ENCODE results near the gene ADORA2B. TPM values are rescaled to one million over a fixed set of nuclear protein-coding genes. Genes with fewer than 3 reads are reported as not detected.
"Not testable (repeated sequence)": the region's sequence is repeated elsewhere in the genome, so short reads cannot be mapped to it uniquely, and the experiment has no call there.

Gene ADORA2B
- total RNA-seq, 1 donor from 2014 or later: 1.9 TPM

- TF ChIP-seq EZH2 (IDR thresholded peaks at IDR 0.05): no peak
- TF ChIP-seq EZH2phosphoT487 (IDR thresholded peaks at IDR 0.05): no peak
- Histone ChIP-seq H3K4me1 (no peaks in the 10 kb centered on the region), H3K27me3 (no peaks in the 10 kb centered on the region), H2AFZ (replicated peaks) (no peak overlapping the region), H3K4me2 (no peak overlapping the region), H3K9me3 (ENCODE audit: low read depth) (no peaks in the 10 kb centered on the region), H3K9ac (no peak overlapping the region), H3K4me3 (no peak overlapping the region), H3K27ac (no peak overlapping the region), H3K36me3 (no peaks in the 10 kb centered on the region), H3F3A (ENCODE audit: low read depth) (peaks cover 5% of the 10 kb centered on the region), H3K79me2 (ENCODE audit: low read depth) (no peaks in the 10 kb centered on the region), H4K20me1 (ENCODE audit: low read depth) (no peaks in the 10 kb centered on the region)
- no peaks in the 10 kb centered on the region for H3K27me3 Mint-ChIP-seq (ENCODE audit: insufficient read depth, low read depth)
- peaks cover 3% of the 10 kb centered on the region for H3K9me3 Mint-ChIP-seq
- no peak overlapping the region for H3K4me3 Mint-ChIP-seq
- DNase-seq (ENCODE audit: low spot score): no peak
- H3K4me1 Mint-ChIP-seq: peaks cover 2% of the 10 kb centered on the region
- peaks cover 44% of the 10 kb centered on the region for H3K36me3 Mint-ChIP-seq
- no peak overlapping the region for H3K27ac Mint-ChIP-seq
Measured at GRCh38 chr17:15978606-15979005, 33.7 kb downstream of the ADORA2B start.

- H3K4me3 Mint-ChIP-seq; H3K9me3 ChIP-seq (ENCODE audit: low read depth); H3K79me2 ChIP-seq (ENCODE audit: low read depth); DNase-seq (ENCODE audit: low spot score); H3K4me2 ChIP-seq; H3F3A ChIP-seq (ENCODE audit: low read depth); H3K4me1 Mint-ChIP-seq; H3K27me3 ChIP-seq; H3K36me3 ChIP-seq; H3K9me3 Mint-ChIP-seq; H3K9ac ChIP-seq; H3K4me1 ChIP-seq; H3K27ac Mint-ChIP-seq; H3K27ac ChIP-seq; H3K27me3 Mint-ChIP-seq (ENCODE audit: insufficient read depth, low read depth); H4K20me1 ChIP-seq (ENCODE audit: low read depth); H2AFZ ChIP-seq (replicated peaks); H3K4me3 ChIP-seq: not testable (repeated sequence)
- peaks cover 44% of the 10 kb centered on the region for H3K36me3 Mint-ChIP-seq
Measured at GRCh38 chr17:15979013-15979412, 34.1 kb downstream of the ADORA2B start.

GRCh38 chr17:15981208-15981607 is 36.3 kb downstream of the ADORA2B start:
- Mint-ChIP-seq H3K9me3 (peaks cover 3% of the 10 kb centered on the region), H3K4me1 (peaks cover 4% of the 10 kb centered on the region), H3K4me3 (no peak overlapping the region), H3K27me3 (ENCODE audit: insufficient read depth, low read depth) (no peaks in the 10 kb centered on the region), H3K27ac (no peak overlapping the region), H3K36me3 (peaks cover 44% of the 10 kb centered on the region)
- H3F3A ChIP-seq (ENCODE audit: low read depth): peaks cover 5% of the 10 kb centered on the region
- H4K20me1 ChIP-seq (ENCODE audit: low read depth): no peaks in the 10 kb centered on the region
- no peaks in the 10 kb centered on the region for H3K4me1 ChIP-seq
- H3K27me3 ChIP-seq: no peaks in the 10 kb centered on the region
- H3K36me3 ChIP-seq: peaks cover 4% of the 10 kb centered on the region
- no peak overlapping the region for H2AFZ ChIP-seq (replicated peaks)
- H3K9ac ChIP-seq: no peak overlapping the region
- TF ChIP-seq EZH2phosphoT487 (IDR thresholded peaks at IDR 0.05): no peak
- TF ChIP-seq EZH2 (IDR thresholded peaks at IDR 0.05): no peak
- TF ChIP-seq CTCF (IDR thresholded peaks at IDR 0.05): no peak
- no peak overlapping the region for H3K4me3 ChIP-seq
- H3K27ac ChIP-seq: no peak overlapping the region
- no peaks in the 10 kb centered on the region for H3K79me2 ChIP-seq (ENCODE audit: low read depth)
- no peak for DNase-seq (ENCODE audit: low spot score)
- H3K4me2 ChIP-seq: no peak overlapping the region
- H3K9me3 ChIP-seq (ENCODE audit: low read depth): no peaks in the 10 kb centered on the region

GRCh38 chr17:15981646-15982580 is 37.0 kb downstream of the ADORA2B start:
- Histone ChIP-seq H3K9ac (no peak overlapping the region), H3F3A (ENCODE audit: low read depth) (peaks cover 1% of the 10 kb centered on the region), H4K20me1 (ENCODE audit: low read depth) (no peaks in the 10 kb centered on the region), H3K27me3 (no peaks in the 10 kb centered on the region), H3K4me3 (no peak overlapping the region), H3K9me3 (ENCODE audit: low read depth) (no peaks in the 10 kb centered on the region), H3K27ac (no peak overlapping the region), H3K79me2 (ENCODE audit: low read depth) (no peaks in the 10 kb centered on the region), H3K4me2 (no peak overlapping the region), H2AFZ (replicated peaks) (no peak overlapping the region), H3K36me3 (peaks cover 10% of the 10 kb centered on the region), H3K4me1 (no peaks in the 10 kb centered on the region)
- peaks cover 4% of the 10 kb centered on the region for H3K4me1 Mint-ChIP-seq
- H3K27ac Mint-ChIP-seq: no peak overlapping the region
- no peak for DNase-seq (ENCODE audit: low spot score)
- H3K36me3 Mint-ChIP-seq: peaks cover 47% of the 10 kb centered on the region
- TF ChIP-seq EZH2phosphoT487 (IDR thresholded peaks at IDR 0.05) (no peak), CTCF (IDR thresholded peaks at IDR 0.05) (no peak), EZH2 (IDR thresholded peaks at IDR 0.05) (no peak)
- no peak overlapping the region for H3K4me3 Mint-ChIP-seq
- H3K27me3 Mint-ChIP-seq (ENCODE audit: insufficient read depth, low read depth): no peaks in the 10 kb centered on the region
- H3K9me3 Mint-ChIP-seq: peaks cover 3% of the 10 kb centered on the region

Measured in neural progenitor cell (in vitro differentiated cells).